ENCODE results near the gene ZNF586.
"Not testable (repeated sequence)": the region's sequence is repeated elsewhere in the genome, so short reads cannot be mapped to it uniquely, and the experiment has no call there.

The ZNF586 gene

GRCh38 chr19:57796580-57796979 is 27.1 kb downstream of the ZNF586 start:
- DNase-seq (ENCODE audit: low read depth): not testable (repeated sequence)

DNA sequence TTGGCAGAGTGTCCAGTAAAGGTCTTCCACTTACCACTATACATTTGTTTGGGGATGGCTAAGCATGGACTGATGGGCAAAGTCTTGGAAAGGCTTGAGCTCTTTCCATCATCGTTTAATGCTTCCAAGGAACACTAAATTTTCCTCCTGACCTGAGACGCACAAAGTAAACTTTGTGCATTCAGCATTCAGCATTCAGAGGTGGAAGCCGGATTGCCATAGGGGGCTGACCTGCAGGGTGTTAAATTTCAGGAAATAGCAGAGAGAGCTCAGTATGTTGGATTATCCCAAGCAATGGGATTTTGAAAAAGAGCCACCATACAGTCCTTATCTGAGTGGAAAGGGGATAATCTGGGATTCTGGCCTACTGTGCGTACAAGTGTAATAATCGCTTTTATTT is 31.2 kb downstream of the ZNF586 start:
- no peak for DNase-seq (ENCODE audit: low read depth)

GRCh38 chr19:57802269-57802668 is 32.8 kb downstream of the ZNF586 start:
- DNase-seq (ENCODE audit: low read depth): no peak

GRCh38 chr19:57803265-57803593 is 33.8 kb downstream of the ZNF586 start:
- no peak for DNase-seq (ENCODE audit: low read depth)

- no peak for DNase-seq (ENCODE audit: low read depth)
Measured at GRCh38 chr19:57803594-57804325, 34.3 kb downstream of the ZNF586 start.

DNA sequence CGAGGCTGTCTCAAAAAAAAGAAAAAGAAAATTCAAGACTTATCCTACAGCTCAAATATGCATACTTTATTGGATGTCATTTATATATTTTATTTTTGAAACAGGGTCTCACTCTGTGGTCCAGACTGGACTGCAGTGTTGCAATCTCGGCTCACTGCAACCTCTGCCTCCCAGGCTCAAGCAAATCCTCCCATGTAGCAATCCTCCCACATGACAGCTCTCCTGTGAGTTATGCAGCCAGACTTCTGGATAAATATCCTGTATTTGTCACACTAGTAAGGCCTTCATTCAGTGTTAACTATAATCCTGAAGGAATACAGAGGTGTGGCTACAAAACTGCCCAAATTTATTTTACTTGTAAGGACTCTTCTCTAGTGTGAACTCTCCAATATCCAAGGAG is 38.1 kb downstream of the ZNF586 start:
- no peak for DNase-seq (ENCODE audit: low read depth)

DNA sequence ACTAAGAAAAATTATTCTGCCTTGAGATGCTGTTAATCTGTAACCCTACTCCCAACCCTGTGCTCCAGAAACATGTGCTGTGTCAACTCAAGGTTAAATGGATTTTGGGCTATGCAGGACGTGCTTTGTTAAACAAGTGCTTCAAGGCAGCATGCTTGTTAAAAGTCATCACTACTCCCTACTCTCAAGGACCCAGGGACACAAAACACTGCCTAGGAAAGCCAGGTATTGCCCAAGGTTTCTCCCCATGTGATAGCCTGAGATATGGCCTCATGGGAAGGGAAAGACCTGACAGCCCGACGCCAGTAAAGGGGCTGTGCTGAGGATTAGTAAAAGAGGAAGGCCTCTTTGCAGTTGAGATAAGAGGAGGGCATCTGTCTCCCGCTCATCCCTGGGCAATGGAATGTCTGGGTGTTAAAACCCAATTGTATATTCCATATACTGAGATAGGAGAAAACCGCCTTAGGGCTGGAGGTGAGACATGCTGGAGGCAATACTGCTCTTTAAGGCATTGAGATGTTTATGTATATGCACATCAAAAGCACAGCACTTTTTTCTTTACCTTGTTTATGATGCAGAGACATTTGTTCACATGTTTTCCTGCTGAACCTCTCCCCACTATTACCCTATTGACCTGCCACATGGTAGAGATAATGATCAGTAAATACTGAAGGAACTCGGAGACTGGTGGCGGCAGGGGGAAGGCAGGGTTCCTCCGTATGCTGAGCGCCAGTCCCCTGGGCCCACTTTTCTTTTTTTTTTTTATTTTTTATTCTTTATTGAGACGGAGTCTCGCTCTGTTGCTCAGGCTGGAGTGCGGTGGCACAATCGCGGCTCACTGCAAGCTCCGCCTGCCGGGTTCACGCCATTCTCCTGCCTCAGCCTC is 41.2 kb downstream of the ZNF586 start:
- DNase-seq (ENCODE audit: low read depth): not testable (repeated sequence)

DNA sequence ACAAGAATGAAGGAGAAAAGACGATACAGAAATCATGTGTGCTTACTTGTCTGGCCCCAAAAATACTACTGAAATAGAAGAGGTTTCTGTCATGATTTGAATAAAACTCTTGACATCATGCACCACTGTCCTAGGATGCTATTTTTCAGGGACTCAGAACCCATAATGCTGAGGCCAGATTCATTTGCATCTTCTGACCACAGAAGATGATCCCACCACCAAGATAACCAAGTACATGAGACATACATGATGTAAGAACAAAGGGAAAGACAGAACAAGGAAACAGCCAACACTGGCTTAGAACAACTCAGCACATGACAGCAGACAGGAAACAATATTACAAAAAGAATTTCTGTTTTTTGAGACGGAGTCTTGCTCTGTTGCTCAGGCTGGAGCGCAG is 42.8 kb downstream of the ZNF586 start:
- no peak for DNase-seq (ENCODE audit: low read depth)

GRCh38 chr19:57812975-57813820 is 43.7 kb downstream of the ZNF586 start:
- not testable (repeated sequence) for DNase-seq (ENCODE audit: low read depth)

DNA sequence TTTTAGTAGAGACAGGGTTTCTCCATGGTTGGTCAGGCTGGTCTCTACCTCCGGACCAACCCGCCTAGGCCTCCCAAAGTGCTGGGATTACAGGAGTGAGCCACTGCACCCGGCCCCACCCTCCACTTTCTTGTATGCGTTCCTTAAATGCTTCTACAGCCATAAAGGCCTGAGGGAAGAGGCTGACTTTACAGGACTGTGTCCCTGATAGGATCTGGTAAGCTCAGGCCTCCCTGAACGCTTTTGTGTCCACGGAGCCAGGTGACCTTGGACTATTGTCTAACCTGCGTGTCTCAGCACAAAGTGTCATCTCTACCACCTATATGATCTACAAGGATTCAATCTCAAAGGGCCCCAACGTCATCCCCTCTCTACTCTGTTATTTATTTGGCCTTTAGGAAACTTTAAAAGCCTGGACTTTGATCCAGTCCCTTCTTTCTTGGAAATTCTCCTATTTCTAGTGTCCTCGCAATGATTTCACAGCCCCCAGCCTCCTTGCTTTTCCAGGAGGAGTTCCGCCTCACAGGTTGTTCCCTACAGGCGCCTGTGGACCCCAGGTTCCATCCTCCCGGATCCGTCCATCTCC is 44.5 kb downstream of the ZNF586 start:
- no peak for DNase-seq (ENCODE audit: low read depth)

DNA sequence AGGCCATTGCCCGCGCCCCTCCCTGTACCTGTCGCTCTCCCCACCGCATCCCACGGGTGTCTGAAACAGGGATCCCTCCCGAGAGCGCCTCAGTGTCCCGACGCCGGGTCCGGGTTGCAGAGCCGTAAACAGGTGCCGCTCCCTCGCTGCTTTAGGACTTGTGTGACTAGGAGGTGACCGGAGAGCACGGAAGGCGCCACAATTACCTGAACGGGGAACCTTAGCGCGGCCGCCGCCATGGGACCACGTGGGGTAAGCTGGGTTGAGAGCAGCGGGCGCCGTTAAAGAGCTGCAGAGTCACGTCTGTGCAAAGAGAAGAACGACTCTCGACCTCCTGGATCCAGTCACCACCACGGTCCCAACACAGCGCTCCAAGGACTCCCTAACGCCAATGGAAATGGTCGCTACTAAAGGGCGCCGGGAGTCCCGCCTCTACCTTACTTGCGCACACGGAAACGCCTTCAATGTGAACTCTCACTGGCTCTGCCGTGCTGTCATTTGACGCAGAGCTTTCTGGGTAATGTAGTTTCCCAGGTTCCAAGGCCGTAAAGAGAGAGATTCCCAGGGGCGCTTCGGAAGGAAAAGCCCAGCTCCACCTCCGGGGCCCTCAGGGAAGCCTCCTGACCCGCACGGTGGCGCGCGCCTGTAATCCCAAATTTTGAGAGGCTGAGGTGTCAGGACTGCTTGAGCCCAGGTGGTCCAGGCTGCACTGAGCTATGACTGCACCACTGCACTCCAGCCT is 45.2 kb downstream of the ZNF586 start, which contains the start of gene ZNF552:
Gene ZNF552 (minus strand): TSS at position 409 of the 742 bp plus-strand sequence. CDS start 170 bp downstream, at position 239.
- DNase-seq (ENCODE audit: low read depth): peak; percentile 57

DNA sequence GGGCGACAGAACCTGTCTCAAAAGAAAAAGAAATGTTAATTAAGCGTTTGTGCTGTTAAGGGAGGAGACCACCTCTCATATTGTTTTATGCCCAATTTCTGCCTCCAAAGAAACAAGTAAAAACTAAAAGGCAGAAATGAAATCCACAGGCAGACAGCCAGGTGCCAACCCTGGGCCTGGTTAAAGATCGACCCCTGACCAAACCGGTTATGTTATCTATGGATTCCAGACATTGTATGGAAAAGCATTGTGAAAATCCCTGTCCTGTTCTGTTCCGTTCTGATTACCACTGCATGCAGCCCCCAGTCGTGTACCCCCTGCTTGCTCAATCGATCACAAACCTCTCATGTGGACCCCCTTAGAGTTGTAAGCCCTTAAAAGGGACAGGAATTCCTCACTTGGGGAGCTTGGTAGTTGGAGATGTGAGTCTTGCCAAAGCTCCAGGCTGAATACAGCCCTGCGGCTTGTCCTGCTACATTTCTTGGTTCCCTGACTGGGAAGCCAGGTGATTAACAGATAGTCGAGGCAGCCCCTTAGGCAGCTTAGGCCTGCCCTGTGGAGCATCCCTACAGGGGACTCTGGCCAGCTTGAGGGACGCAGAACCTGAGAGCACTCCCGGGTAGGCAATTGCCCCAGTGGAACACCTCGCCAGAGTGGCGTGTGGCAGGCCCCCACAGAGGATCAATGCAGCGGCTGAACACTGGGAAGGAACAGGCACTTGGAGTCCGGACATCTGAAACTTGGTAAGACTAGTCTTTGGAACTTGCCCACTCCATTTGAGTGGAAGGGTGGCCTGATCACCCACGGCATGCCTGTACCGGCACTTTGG is 46.0 kb downstream of the ZNF586 start:
- DNase-seq (ENCODE audit: low read depth): no peak

GRCh38 chr19:57816652-57817051 is 47.2 kb downstream of the ZNF586 start:
- no peak for DNase-seq (ENCODE audit: low read depth)

DNA sequence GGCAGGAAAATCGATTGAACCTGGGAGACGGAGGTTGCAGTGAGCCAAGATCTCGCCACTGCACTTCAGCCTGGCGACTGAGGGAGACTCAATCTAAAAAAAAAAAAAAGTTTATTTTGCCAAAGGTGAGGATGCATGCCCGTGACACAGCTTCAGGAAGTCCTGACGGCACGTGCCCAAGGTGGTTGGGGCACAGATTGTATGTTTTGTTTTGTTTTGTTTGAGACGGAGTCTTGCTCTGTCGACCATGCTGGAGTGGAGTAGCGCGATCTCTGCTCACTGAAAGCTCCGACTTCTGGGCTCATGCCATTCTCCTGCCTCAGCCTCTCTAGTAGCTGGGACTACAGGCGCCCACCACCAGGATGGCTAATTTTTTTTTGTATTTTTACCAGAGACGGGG is 48.5 kb downstream of the ZNF586 start:
- no peak for DNase-seq (ENCODE audit: low read depth)

- no peak for DNase-seq (ENCODE audit: low read depth)
Measured at GRCh38 chr19:57818378-57818777, 48.9 kb downstream of the ZNF586 start.

- peak; percentile 68 for DNase-seq (ENCODE audit: low read depth)
Measured at GRCh38 chr19:57819475-57820148, 50.1 kb downstream of the ZNF586 start.

- no peak for DNase-seq (ENCODE audit: low read depth)
Measured at GRCh38 chr19:57820599-57820998, 51.1 kb downstream of the ZNF586 start.

- DNase-seq (ENCODE audit: low read depth): not testable (repeated sequence)
Measured at GRCh38 chr19:57821095-57821494, 51.6 kb downstream of the ZNF586 start.

GRCh38 chr19:57821501-57821900 is 52.0 kb downstream of the ZNF586 start:
- DNase-seq (ENCODE audit: low read depth): not testable (repeated sequence)

GRCh38 chr19:57823155-57823554 is 53.7 kb downstream of the ZNF586 start:
- not testable (repeated sequence) for DNase-seq (ENCODE audit: low read depth)
